Right ventricle myocardium superior (tissue), 1 donor: Measurements from ENCODE around the gene OPCML. TPM values are rescaled to one million over a fixed set of nuclear protein-coding genes. Genes with fewer than 3 reads are reported as not detected.

ENCODE experiments used
- ATAC-seq: fragments of 200-7000 bp; cut with Tn5 transposase; one replicate; pipeline ENCODE4 v1.9.1; 2020; ENCODE audit warnings: mild to moderate bottlenecking; ENCODE audit not compliant: poor library complexity
- DNase-seq: peaks from one replicate; pipeline ENCODE4 v3.0.0-alpha.2; 2020
- intact Hi-C: fragments of 100-400 bp; cut with DNase I; formaldehyde crosslinking; loops from one replicate; pipeline ENCODE4 v1.11.2; 2022
- total RNA-seq: library from RNA; stranded (reverse); fragmentation: NEBNext Ultra II Directional; extraction: Animal tissue kit (Norgen Biotek cat#: 25700); gene quantifications from one replicate; pipeline ENCODE4 v1.2.1, GENCODE V29; 2021
- donor health status: DM: no; HTN: yes; CAD: no; lungs with severe emphysema.

Gene OPCML
- total RNA-seq, 1 donor from 2014 or later, result 0.59 TPM

DNA sequence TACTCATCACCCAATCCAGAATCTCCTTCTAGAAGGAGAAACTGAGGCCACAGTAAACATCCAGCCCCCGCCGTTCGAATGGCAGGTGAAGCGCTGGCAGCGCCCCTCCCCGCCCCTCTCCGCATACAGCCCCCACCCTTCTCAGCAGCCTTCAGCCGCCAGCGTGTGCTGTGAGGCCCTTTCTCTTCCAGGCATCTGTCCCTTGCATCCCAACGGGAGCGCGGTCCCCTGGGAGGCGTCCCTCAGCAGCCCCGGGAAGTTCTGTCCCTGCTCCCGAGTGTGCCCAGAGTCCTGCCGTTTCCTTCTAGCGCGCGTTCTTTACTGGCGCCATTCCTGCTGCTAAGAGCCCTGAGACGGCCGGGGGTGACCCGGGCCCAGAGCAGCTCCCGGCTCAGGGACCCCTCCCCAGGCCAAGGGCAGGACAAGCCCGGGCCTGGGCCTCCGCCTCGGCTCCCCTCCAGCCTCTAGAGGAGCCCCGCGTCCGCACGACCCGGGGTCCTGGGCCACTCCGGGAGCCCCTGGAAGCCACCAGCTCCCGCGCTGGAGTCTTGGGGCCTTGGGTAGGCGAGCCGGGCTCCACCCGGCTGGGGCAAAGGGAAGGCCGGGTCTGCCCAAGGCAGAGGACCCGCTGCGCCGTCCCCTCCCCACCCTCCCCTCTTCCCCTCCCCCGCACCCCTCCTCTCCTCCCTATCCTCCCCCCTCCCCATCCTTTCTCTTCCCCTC, 450.4 kb downstream of the OPCML start:
- ATAC-seq (no peak), DNase-seq (no peak)
- intact Hi-C loops, result loop anchor here (2.0 kb wide), 1 partner anchor 79 kb away; no protein-coding TSS in a partner anchor

DNA sequence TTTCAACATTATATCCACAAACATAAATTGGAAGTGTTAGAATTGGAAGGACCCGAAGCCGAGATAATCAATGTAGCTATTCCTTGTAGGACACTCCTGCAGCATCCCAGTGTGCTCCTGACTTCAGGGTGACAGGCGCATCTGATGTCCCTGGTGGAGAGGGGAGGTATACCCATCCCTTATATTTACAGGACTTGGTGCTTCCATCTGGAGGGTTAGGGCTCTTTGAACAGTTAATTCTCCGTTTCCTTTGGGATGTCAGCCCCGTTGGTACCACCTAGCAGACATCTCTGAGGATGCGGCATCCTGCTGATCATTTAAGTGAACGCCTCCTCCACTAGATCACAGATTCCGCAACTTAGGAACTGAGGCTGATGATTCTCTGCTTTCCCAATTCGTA, 451.3 kb downstream of the OPCML start:
- intact Hi-C loops, result loop anchor here (2.0 kb wide), 1 partner anchor 80 kb away; no protein-coding TSS in a partner anchor
- DNase-seq (no peak), ATAC-seq (no peak)

DNA sequence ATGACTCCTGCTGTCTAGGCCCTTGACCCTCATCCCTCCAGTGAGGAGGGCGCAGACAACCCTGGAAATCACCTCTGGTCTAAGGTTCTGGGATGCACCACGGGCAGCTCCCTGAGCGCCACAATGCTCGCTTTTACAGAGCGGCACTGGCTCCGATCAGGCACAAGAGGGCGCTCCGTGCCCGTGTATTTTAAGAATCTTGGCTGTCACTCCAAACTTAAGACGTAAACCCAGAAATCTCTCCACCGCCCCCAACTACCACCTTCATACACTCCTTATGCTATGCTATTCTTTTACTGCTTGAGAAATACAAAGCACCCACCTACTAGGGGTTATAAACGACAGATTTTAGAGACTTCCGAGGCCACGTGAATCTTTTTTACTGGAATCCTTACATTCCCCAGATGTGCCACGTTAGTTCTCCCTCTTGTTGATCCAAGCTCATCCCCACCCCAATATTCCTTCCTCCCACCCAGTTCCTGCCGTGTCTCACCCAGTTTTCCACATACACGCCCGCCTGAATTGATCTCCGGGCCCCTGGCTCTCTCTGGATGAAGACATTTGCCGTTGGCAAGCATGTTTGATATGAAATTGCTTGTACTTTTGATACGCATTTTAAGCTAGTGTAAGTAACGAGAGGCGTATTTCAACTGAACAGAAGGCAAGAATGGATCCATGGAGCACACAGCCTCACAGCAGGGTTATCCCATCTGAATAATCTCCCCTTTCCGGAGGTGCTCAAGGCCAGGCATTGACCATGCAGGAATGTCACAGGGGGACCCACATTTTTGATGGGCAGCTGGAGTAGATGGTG, 453.5 kb downstream of the OPCML start:
- intact Hi-C loops, result loop anchor here (2.0 kb wide), 1 partner anchor 756 kb away; no protein-coding TSS in a partner anchor
- DNase-seq, result peak; percentile 56
- ATAC-seq, result peak; percentile 59

DNA sequence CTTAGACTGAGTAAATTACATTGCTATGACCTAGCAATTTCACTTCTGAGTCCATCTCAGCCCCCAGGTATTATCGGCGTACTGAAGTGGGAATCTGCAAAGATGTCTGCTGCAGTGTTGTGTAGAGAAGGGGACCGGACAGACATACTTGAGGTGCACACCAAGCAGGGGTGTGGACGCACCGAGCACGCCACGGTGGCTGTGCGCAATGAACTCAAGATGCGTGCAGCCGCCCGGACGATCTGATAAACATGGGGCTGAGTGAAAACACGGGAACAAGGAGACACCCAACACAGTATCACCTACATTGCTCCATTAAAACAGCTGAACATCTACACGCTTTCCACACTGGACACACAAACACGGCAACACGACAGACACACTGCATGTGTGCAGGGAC, 454.3 kb downstream of the OPCML start:
- intact Hi-C loops, result loop anchor here (2.0 kb wide), 1 partner anchor 757 kb away; no protein-coding TSS in a partner anchor
- DNase-seq (no peak), ATAC-seq (no peak)

DNA sequence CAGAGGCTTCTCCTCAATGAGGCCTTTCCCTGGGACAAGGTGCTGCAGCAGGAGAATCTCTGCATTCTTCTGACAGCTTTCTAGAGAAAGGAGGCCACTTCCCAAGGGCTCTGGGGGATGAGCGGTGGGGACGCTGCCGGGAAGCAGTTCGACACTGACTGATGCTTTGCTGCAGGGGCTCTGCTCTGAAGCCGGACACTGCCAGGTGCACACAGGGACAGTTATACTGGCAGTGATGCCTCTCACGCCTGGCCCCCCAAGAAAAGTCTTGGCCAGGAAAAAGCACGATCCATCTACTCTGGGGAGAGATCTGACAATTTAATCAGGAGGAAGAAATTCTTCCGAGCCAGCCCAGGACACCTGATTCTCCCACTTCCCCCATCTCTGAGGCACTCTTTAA, 456.9 kb downstream of the OPCML start:
- DNase-seq, result no peak
- ATAC-seq, result no peak
- intact Hi-C loops, result no loop called here

DNA sequence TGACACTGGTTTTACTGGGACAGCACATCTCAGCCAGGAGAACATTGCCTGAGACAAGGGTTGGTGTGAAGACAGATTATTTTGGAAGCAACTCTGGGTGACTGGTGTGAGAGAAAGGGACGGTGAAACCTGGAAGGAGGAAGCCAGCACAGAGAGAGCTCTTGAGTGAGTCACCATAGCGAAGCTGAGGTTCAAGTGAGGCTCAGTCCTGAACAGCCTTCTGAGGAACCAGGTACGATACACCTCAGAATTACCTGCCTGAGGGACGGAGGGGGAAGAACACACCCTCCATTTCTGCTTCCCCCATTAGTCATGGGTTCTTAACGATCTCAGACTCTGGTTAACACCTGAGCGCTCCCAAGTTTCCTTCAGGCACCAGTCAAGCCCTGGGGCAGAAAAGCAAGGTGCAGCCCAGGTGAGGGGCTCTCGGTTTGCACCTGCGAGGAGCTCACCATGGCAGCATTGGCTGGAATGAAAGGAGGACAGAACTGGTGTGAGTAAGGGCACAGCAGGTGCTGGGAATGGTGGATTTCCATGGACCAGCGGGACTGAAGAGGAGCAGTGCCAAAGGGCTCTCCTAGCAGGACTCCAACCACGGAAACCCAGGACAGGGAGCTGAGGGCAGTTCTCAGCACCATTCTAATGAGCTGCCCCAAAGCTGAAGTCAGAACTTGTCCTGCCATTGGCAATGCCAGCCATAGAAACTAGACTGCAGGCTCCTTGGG, 459.3 kb downstream of the OPCML start:
- ATAC-seq (no peak), DNase-seq (no peak)
- intact Hi-C loops, result no loop called here

DNA sequence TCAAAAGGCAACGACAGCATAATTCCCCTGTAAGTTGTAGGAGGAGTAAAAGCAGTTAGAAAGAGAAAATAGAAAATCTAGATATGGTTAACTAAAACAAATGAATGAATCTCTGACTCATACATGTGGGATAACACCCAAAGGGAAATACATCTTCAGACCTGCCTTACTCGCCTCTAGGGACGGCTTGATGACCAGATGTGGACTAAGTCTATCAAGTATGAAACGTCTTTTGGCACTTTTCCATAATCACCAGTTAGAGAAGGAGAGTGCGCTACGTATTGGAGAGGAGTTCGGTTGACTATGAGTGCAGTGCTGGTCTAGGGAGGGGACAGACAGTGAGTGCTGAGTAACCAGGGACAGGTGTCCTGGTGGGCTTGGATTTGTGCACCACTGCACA, 459.9 kb downstream of the OPCML start:
- DNase-seq (no peak), ATAC-seq (no peak)
- intact Hi-C loops, result no loop called here

DNA sequence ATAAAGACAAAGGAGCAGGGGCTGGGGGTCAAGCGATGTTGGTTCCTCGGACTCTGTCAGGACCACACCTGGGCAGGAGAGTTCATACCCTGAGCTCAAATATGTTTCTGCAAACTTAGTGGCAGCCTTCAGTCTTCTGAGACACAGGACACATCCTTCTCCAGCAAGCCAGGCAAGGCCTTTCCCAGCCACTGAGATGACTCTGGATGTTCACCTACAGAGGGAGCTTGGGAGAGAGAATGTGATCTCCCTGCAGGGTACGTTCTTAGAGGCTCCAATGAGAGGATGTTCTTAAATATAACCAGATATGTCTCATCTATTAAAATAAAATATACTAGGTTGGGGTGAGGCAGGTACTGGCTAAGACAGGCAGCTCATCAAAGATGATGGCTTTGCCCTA, 461.5 kb downstream of the OPCML start:
- intact Hi-C loops, result no loop called here
- no peak for ATAC-seq
- DNase-seq, result no peak

DNA sequence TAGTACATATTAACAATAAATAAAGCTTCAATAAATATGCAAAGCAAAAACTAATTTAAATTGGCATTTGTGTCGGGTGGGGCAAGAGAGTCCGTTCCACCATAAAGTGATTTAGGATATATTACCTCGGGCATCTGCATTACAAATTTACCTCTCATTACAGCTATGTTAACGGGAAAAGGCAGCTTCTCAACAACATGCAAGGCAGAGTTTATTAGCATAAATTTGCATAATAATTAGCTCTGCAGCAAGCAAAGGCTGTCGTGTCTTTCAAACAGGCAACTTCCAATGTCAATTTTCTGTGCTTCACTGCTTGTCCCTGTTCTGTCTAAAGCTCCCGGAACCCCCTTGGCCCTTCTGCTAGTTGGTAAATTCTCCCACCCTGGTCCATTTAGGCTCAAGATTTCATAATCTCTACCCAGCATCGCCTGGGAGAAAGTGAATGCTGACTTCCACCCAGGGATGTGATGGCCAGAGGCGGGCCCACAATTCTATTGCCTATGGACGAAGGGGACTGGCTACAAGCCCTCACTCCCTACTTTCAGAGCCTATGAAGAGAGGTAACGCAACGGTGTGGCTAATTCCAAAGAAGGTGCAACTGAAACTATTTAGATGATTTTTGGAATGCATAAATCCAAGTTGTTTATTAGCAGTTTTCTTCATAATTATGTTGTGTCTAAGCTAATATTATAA, 462.1 kb downstream of the OPCML start:
- no peak for ATAC-seq
- DNase-seq, result no peak
- intact Hi-C loops, result no loop called here

DNA sequence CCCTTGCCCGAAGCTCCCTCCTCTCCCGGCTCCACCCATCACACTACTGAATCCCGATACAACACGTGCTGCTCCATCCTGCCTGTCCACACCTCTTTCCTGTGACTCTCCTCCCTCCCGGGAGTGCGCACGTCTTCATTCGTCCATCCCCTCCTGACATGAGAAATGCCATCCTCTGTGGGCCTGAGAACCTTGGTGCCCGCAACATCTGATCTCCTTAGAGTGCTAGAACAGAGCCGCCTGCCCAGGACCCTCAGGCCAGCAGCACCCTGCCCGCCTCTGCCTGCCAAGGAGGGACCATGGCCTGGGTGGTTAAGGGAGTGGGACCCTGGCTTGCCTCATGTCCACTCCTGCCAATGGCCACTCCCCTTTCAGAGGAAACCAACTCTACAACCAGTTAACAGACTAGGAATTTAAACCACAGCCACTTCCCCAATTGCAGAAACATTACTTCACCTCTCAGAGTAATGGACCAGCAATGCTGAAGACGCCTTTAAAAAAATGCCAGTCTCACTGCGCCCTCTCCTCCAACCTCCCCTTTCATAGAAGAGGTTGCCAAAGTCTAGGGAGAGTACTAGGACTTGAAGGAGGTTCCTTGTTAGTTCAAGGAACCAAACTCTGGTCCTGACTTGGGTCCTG, 466.3 kb downstream of the OPCML start:
- ATAC-seq, result no peak
- intact Hi-C loops, result no loop called here
- no peak for DNase-seq

DNA sequence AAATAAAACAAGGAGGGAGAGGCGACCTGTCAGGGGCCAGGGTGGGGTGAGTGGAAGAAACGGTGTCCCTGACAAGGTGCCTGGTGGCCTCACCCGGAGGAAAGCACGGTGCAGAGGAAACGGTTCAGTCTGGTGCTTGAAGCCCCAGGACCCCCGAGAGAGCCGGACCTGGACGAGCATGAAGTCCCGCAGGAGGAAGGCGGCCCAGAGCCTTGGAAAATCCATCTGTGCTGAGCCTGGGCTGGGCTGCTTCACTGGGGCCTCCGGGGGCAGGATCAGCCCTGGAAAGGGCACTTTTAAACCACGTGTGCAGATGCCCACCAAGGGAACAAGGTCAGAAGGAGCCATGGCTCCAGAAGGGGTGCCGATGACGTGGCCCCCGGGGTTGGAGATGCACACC, 467.3 kb downstream of the OPCML start:
- intact Hi-C loops, result no loop called here
- DNase-seq, result no peak
- no peak for ATAC-seq

DNA sequence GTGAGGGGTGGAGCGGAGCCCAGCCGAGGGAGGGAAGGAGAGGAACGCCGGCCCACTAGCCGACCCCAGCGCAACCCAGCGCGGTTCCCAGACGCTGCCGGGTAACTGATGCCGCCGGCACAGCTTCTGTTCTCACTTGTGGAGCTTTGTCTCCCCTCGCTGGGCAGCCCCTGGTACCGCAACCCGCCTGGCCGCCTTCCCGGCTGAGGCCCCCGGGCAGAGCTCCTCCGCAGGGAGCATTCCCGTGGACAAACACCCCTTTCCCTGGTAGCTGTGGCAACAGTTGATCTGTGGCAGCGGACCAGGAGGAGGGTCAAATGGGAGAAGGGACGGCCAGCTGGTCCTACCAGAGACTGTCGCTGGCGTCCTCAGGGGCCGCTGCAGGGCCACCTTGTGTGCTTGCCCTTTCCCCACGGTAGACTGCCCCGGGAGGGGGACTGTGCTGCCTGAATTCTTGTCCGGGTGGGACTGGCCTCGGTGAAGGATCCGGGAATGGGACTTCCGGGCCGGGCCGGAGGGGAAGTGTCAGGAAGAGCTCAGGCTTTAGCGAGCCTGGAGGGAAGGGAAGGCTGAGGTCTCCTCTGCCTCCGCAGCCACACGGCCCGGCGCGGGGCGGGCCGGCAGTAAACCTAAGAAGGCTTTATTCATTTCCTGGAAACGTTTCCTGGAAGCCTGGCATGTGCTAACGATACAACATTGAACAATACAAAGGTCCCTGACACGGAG, 468.0 kb downstream of the OPCML start:
- DNase-seq, result peak; percentile 82
- intact Hi-C loops, result no loop called here
- ATAC-seq, result peak; percentile 97

DNA sequence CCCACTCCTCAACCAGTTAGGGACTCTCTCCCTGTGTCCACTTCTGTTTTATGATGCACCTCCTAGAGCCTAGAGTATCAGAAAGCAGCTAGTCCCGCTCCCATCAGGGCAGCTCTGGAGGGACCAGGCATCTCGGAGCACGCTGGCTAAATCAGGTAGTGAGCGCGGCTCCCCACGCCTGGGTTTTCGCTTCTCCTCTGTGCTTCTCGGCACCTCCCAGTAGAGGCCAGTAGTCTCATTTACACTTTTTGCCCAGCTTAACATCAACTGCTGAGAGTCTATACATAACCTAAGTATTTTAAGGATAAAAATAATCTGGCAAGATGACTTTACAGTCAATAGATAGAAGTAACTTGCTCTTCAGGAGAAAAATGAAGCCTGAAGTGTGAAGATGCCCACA, 473.8 kb downstream of the OPCML start:
- no peak for DNase-seq
- ATAC-seq, result no peak
- intact Hi-C loops, result no loop called here

DNA sequence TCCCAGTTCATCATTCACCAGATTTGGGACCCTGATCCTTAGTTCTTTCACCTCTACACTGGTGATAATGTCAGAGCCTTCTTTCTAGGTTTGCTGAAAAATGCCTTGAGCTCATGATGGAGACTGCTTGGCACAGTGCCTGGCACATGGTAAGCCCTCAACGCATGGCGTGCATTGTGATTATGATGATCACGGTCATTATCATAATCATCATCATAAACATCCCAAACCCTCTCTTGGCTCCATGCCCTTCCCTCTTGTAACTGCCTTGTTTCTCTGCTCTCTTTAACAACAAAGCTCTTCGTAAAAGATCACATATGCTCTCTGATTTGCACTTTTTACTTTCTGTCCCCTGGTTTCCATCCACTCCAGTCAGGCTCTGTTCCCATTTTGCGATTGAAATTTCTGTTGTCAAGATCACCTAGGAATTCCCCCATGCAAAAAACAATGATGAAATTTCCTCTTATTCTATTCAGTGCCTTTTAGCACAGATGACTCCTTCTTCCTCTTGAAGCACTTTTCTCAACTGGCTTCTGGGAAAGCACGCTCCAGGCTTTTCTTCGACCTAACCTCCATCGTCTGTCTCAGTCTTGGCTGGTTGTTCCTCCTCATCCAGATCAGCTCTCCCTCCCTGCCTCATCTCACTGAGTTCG, 479.1 kb downstream of the OPCML start:
- DNase-seq (no peak), ATAC-seq (no peak)
- intact Hi-C loops, result no loop called here

DNA sequence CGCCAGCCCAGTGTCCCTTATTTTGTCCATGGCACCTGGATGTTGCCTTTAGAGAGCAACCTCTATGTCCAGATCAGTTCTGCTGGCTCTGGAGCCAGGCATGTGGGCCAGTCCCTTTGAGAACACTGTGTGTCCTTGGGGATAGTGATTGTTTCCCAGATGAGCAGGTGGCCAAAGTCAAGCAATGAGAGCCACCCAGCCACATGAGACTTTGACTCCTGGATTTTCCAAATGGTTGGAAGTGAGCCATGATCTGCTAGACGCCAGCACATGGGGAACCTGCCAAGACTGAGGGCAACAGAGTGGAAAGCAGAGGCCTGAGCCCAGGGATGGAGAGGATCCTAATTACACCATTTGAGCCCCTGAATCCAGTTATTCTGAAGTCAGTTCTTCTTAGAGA, 479.8 kb downstream of the OPCML start:
- ATAC-seq, result peak; percentile 95

DNA sequence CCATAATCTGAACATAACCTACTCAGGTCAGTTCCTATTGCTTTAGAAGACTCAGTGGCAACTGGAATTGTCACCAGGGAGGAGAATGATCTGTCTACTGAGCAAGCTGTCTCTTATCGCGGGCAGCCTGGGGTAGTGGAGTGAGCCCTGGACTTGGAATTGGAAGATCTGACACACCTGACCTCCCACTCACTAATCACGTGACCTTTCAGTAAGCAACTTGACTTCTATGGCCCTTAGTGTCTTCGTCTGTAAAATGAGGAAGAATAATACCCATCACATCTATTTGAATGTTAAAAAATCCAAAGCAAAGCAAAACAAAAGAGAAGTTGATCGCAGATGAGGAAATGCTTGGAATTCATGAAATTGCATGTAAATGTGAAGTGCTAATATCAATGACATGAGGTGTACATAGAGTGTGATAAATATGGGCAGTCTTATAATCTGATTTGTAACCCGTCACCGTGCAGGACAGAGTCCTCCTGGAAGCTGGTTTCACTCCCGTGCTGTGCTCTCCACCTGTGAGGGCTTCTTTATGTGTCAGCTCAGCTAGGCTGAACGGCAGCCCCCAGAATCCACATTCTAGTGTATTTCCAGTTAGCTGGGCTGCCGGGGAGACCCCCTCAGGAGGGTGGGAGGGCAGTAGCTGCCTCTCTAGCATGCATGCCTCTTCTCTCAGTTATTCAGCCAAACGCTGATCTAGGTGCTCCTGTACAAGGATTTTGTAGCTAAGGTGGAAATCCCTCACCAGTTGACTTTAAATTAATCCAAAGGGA, 482.9 kb downstream of the OPCML start:
- no peak for DNase-seq
- intact Hi-C loops, result no loop called here
- ATAC-seq, result no peak

More for the DNA sequence above, 479.8 kb downstream of the OPCML start:
- intact Hi-C loops, result no loop called here
- DNase-seq, result no peak

DNA sequence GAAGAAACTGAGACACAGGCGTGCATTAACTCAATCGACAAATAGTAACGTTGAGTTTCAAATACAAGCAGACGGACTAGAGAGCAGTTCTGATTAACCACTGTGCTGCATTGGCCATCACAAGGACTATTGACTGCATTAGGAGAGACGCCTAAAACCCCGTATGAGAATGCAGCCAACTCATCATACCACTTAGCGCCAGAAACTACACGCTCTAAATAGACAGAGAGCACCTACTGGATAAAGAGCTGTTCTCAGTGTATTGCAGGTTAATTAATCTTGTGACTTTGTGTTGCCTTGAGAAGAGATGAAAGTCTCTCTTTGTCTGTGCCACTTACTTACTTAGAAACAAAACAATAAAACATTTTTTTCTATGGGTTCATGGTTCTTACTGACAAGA, 484.0 kb downstream of the OPCML start:
- ATAC-seq (no peak), DNase-seq (no peak)
- intact Hi-C loops, result no loop called here
